HepG2 (cell line): ENCODE results near the gene C9orf78. TPM values are rescaled to one million over a fixed set of nuclear protein-coding genes. Genes with fewer than 3 reads are reported as not detected.
A peak's percentile ranks its signal among the peaks of the same experiment; 100 is the strongest.

Source experiments
- ARNT2 ChIP-seq: sonication (generic); formaldehyde crosslinking; IDR thresholded peaks from 2 replicates; pipeline ENCODE4 v1.8.0; 2022; ENCODE audit warnings: mild to moderate bottlenecking, low read depth, missing genetic modification reagents, moderate library complexity
- E2F5 ChIP-seq: sonication (generic); formaldehyde crosslinking; conservative IDR thresholded peaks from 2 replicates; pipeline ENCODE4 v1.4.0; 2020; ENCODE audit warnings: missing genetic modification reagents
- ELF1 ChIP-seq: sonication (generic); formaldehyde crosslinking; IDR thresholded peaks from 2 replicates; pipeline ENCODE4 v1.4.0; 2020; ENCODE audit warnings: missing genetic modification reagents
- FOXP1 ChIP-seq, 2 experiments: fragments of 450-650 bp in 1 of 2; IDR thresholded peaks; 2 replicates each; pipeline ENCODE4 v1.6.1; 2017 to 2018; ENCODE audit warnings: antibody characterized with exemption in 1 of 2
- HNRNPK ChIP-seq: fragments of 200-400 bp; formaldehyde crosslinking; IDR thresholded peaks from 2 replicates; pipeline ENCODE4 v1.6.1; 2018; ENCODE audit warnings: low read length, low read depth, moderate library complexity, mild to moderate bottlenecking; ENCODE audit not compliant: poor library complexity, severe bottlenecking
- HOXD1 ChIP-seq: sonication (generic); formaldehyde crosslinking; IDR thresholded peaks from 2 replicates; pipeline ENCODE4 v1.5.0; 2020; ENCODE audit warnings: missing genetic modification reagents
- KDM5B ChIP-seq: sonication (generic); formaldehyde crosslinking; IDR thresholded peaks from 2 replicates; pipeline ENCODE4 v1.4.0; 2020; ENCODE audit warnings: missing genetic modification reagents, mild to moderate bottlenecking, borderline replicate concordance
- MIER2 ChIP-seq: IDR thresholded peaks from 2 replicates; pipeline ENCODE4 v1.6.1; 2016; ENCODE audit warnings: missing biosample characterization, missing genetic modification reagents
- MTF2 ChIP-seq: sonication (generic); formaldehyde crosslinking; IDR thresholded peaks from 2 replicates; pipeline ENCODE4 v1.5.0; 2020; ENCODE audit warnings: missing genetic modification reagents, borderline replicate concordance
- MYNN ChIP-seq: sonication (generic); formaldehyde crosslinking; IDR thresholded peaks from 2 replicates; pipeline ENCODE4 v1.4.0; 2020; ENCODE audit warnings: mild to moderate bottlenecking, low read depth, missing genetic modification reagents
- NFKB2 ChIP-seq: sonication (generic); formaldehyde crosslinking; IDR thresholded peaks from 2 replicates; pipeline ENCODE4 v1.4.0; 2020; ENCODE audit warnings: missing genetic modification reagents, borderline replicate concordance
- RXRA ChIP-seq: sonication (generic); formaldehyde crosslinking; IDR thresholded peaks from 2 replicates; pipeline ENCODE4 v1.5.1; 2020; ENCODE audit warnings: missing genetic modification reagents
- SMARCE1 ChIP-seq: fragments of 450-650 bp; IDR thresholded peaks from 2 replicates; pipeline ENCODE4 v1.6.1; 2017; ENCODE audit warnings: borderline replicate concordance
- SP4 ChIP-seq: sonication (generic); formaldehyde crosslinking; IDR thresholded peaks from 2 replicates; pipeline ENCODE4 v1.8.1; 2023; ENCODE audit warnings: mild to moderate bottlenecking, missing genetic modification reagents
- STAT6 ChIP-seq: sonication (generic); formaldehyde crosslinking; IDR thresholded peaks from 2 replicates; pipeline ENCODE4 v1.4.0; 2020; ENCODE audit warnings: missing genetic modification reagents, mild to moderate bottlenecking, borderline replicate concordance
- THAP9 ChIP-seq: sonication (generic); formaldehyde crosslinking; IDR thresholded peaks from 2 replicates; pipeline ENCODE4; 2020; ENCODE audit warnings: missing genetic modification reagents, mild to moderate bottlenecking, borderline replicate concordance
- XBP1 ChIP-seq: sonication (generic); formaldehyde crosslinking; IDR thresholded peaks from 2 replicates; pipeline ENCODE4 v1.5.0; 2020; ENCODE audit warnings: missing genetic modification reagents
- XRCC5 ChIP-seq: fragments of 200-400 bp; formaldehyde crosslinking; optimal IDR thresholded peaks from 2 replicates; pipeline ENCODE3; 2017; ENCODE audit warnings: mild to moderate bottlenecking, low read length
- ZBTB10 ChIP-seq: sonication (generic); formaldehyde crosslinking; IDR thresholded peaks from 2 replicates; pipeline ENCODE4 v1.4.0; 2020; ENCODE audit warnings: missing genetic modification reagents, borderline replicate concordance
- ZFX ChIP-seq: sonication (generic); formaldehyde crosslinking; IDR thresholded peaks from 2 replicates; pipeline ENCODE4 v1.4.0; 2020; ENCODE audit warnings: mild to moderate bottlenecking, low read depth, missing genetic modification reagents, moderate library complexity
- polyA plus RNA-seq, 8 experiments: library from polyadenylated mRNA; depleted of rRNA in 3 of 8; stranded (reverse) in 7 of 8; unstranded in 1 of 8; fragments of >200 nt; fragmentation: Illumina TruSeq in 4 of 8; extraction: Trizol in 4 of 8; gene quantifications; 2 replicates each; pipeline versions ENCODE4 v1.2.1 to v1.2.3, GENCODE V29; 2011 to 2016; ENCODE audit warnings: low read depth in 4 of 8, missing spikeins in 1 of 8, mixed read lengths in 1 of 8; ENCODE audit not compliant: insufficient read depth in 1 of 8
- total RNA-seq, 5 experiments: library from RNA; depleted of rRNA; stranded (reverse); fragments of >200 nt; fragmentation: Illumina TruSeq; extraction: Trizol; gene quantifications; 2 replicates each; pipeline ENCODE4 v1.2.3, GENCODE V29; 2016; ENCODE audit warnings: low read depth in 1 of 5

The C9orf78 gene
- total and polyA plus RNA-seq, 2 of the 13 experiments (the other 11 are each of a cell fraction or from before 2014, with no cell fraction given), result 18.4 to 35.5 TPM

- TF ChIP-seq E2F5 (CRISPR knock-in tag) (no peak), HNRNPK (no peak), MYNN (CRISPR knock-in tag) (no peak), SMARCE1 (no peak), RXRA (CRISPR knock-in tag) (0 out of 2 replicates have a peak, but pooled peaks have one; percentile 20), STAT6 (no peak), FOXP1 (IDR thresholded peaks at IDR 0.05) (no peak), FOXP1 (CRISPR knock-in tag; IDR thresholded peaks at IDR 0.05) (no peak), KDM5B (CRISPR knock-in tag) (no peak; the same call in 1 of the 2 replicates), SP4 (CRISPR knock-in tag) (no peak), XRCC5 (no peak), ARNT2 (CRISPR knock-in tag) (no peak), ELF1 (CRISPR knock-in tag) (peak; percentile 38; the same call in 1 of the 2 replicates), NFKB2 (CRISPR knock-in tag) (0 out of 2 replicates have a peak, but pooled peaks have one; percentile 22), XBP1 (no peak), ZFX (CRISPR knock-in tag) (peak; percentile 61), MTF2 (no peak), THAP9 (CRISPR knock-in tag) (no peak), ZBTB10 (CRISPR knock-in tag) (no peak), MIER2 (CRISPR knock-in tag) (no peak), HOXD1 (CRISPR knock-in tag) (no peak)
Measured at GRCh38 chr9:129822898-129823541, 12.1 kb downstream of the C9orf78 start (continued).
